GM12878 (cell line): Measurements from ENCODE around the gene RHEBL1. TPM values are rescaled to one million over a fixed set of nuclear protein-coding genes. Genes with fewer than 3 reads are reported as not detected.

Experiments
- ASH2L ChIP-seq: fragments of 300-600, 200-600 bp; sonication (generic); IDR thresholded peaks from 2 replicates; pipeline ENCODE4 v1.6.1; 2017; ENCODE audit warnings: low read depth, mild to moderate bottlenecking, borderline replicate concordance
- ATF2 ChIP-seq: IDR thresholded peaks from 2 replicates; pipeline ENCODE4 v1.6.1; 2012; ENCODE audit warnings: low read length, inconsistent platforms
- CEBPZ ChIP-seq: fragments of 150-350 bp; IDR thresholded peaks from 2 replicates; pipeline ENCODE4 v1.6.1; 2016; ENCODE audit warnings: low read depth, low read length
- EGR1 ChIP-seq, 2 experiments: IDR thresholded peaks; 1 replicate in 1 of 2; 2 replicates in 1 of 2; pipeline ENCODE4 v1.6.1; 2011 to 2012; ENCODE audit warnings: low read depth in 2 of 2, low read length in 2 of 2, borderline replicate concordance in 1 of 2, mild to moderate bottlenecking in 1 of 2, moderate library complexity in 1 of 2
- MTA3 ChIP-seq: IDR thresholded peaks from 2 replicates; pipeline ENCODE4 v1.6.1; 2012; ENCODE audit warnings: low read length, inconsistent platforms, borderline replicate concordance
- NKRF ChIP-seq: fragments of 450-650 bp; conservative IDR thresholded peaks from 2 replicates; pipeline ENCODE4 v1.6.1; 2017; ENCODE audit warnings: mild to moderate bottlenecking, moderate library complexity
- PKNOX1 ChIP-seq: fragments of 450-650 bp; IDR thresholded peaks from 2 replicates; pipeline ENCODE4 v1.6.1; 2016; ENCODE audit warnings: mild to moderate bottlenecking
- RELB ChIP-seq: fragments of 450-650 bp; IDR thresholded peaks from 2 replicates; pipeline ENCODE4 v1.6.1; 2017; ENCODE audit warnings: low read depth, mild to moderate bottlenecking, moderate library complexity
- ZBTB40 ChIP-seq: fragments of 450-650 bp; IDR thresholded peaks from 2 replicates; pipeline ENCODE4 v1.6.1; 2016; ENCODE audit warnings: mild to moderate bottlenecking, moderate library complexity, borderline replicate concordance
- ZNF592 ChIP-seq: fragments of 450-650 bp; IDR thresholded peaks from 2 replicates; pipeline ENCODE4 v1.6.1; 2017; ENCODE audit warnings: mild to moderate bottlenecking, moderate library complexity
- polyA plus RNA-seq, 11 experiments: library from polyadenylated mRNA; depleted of rRNA in 4 of 11; unstranded in 6 of 11; stranded (reverse) in 5 of 11; fragments of >200 nt; fragmentation: Nextera tagmentation in 4 of 11; fragmentation: Illumina TruSeq in 1 of 11; extraction: Ambion mirVana in 4 of 11; extraction: Trizol in 1 of 11; gene quantifications; 1 replicate in 1 of 11; 2 replicates in 10 of 11; pipeline versions ENCODE4 v1.2.1 to v1.2.3, GENCODE V29; 2011 to 2016; ENCODE audit warnings: inconsistent platforms in 2 of 11, missing spikeins in 2 of 11, low read depth in 1 of 11
- total RNA-seq, 4 experiments: library from RNA; depleted of rRNA in 3 of 4; stranded (reverse); fragments of >200 nt in 3 of 4; fragmentation: Illumina TruSeq in 1 of 4; extraction: Trizol in 1 of 4; gene quantifications; 2 replicates each; pipeline versions ENCODE4 v1.2.1 to v1.2.3, GENCODE V29; 2013 to 2021

The RHEBL1 gene
- total and polyA plus RNA-seq, 10 of the 15 experiments (the other 5 are each of a cell fraction or from before 2014, with no cell fraction given), result 5.9 to 18.7 (median 12.0) TPM

GRCh38 chr12:49020441-49020840 is 49.3 kb downstream of the RHEBL1 start (continued):
- TF ChIP-seq ZNF592, result no peak
- TF ChIP-seq RELB, result no peak
- TF ChIP-seq ATF2, result no peak
- TF ChIP-seq ASH2L, result no peak
- no peak for TF ChIP-seq CEBPZ
- TF ChIP-seq EGR1 (IDR thresholded peaks at IDR 0.05; ENCODE audit: borderline replicate concordance in 1 of 2, low read depth in 2 of 2, low read length in 2 of 2), result no peak
- TF ChIP-seq MTA3, result no peak
- TF ChIP-seq NKRF, result no peak
- TF ChIP-seq ZBTB40, result no peak
- no peak for TF ChIP-seq PKNOX1
